Choroid plexus epithelial cell (primary cell): ENCODE data around the gene FAM174C.

Source experiments
- DNase-seq: peaks from one replicate; pipeline ENCODE4 v3.0.0-alpha.2; 2010; ENCODE audit warnings: low read depth
- H3K4me3 ChIP-seq: 2 replicates; pipeline ENCODE4 v1.5.1; 2011; ENCODE audit warnings: low read depth, mild to moderate bottlenecking, control low read depth, low read length, moderate library complexity
- CTCF ChIP-seq: conservative IDR thresholded peaks from 2 replicates; pipeline ENCODE4 v1.5.1; 2011; ENCODE audit warnings: low read depth, mild to moderate bottlenecking, control low read depth, inconsistent platforms, low read length, moderate library complexity

FAM174C gene

GRCh38 chr19:1293782-1294604, 18.7 kb downstream of the FAM174C start:
- no peak overlapping the region for H3K4me3 ChIP-seq
- no peak for TF ChIP-seq CTCF
- DNase-seq: no peak

GRCh38 chr19:1294688-1295087, 19.4 kb downstream of the FAM174C start:
- H3K4me3 ChIP-seq: no peak overlapping the region
- no peak for DNase-seq
- TF ChIP-seq CTCF: no peak

GRCh38 chr19:1295169-1296012, 20.1 kb downstream of the FAM174C start:
- TF ChIP-seq CTCF: no peak
- H3K4me3 ChIP-seq: no peak overlapping the region
- no peak for DNase-seq

- no peak overlapping the region for H3K4me3 ChIP-seq
- DNase-seq: no peak
- TF ChIP-seq CTCF: no peak
These were observed 20.7 kb downstream of the FAM174C start for GRCh38 chr19:1296078-1296477.

- H3K4me3 ChIP-seq: no peak overlapping the region
- TF ChIP-seq CTCF: no peak
- no peak for DNase-seq
These were observed 21.4 kb downstream of the FAM174C start for GRCh38 chr19:1296575-1297271.

GRCh38 chr19:1298235-1298634, 22.9 kb downstream of the FAM174C start:
- H3K4me3 ChIP-seq: no peak overlapping the region
- TF ChIP-seq CTCF: no peak
- no peak for DNase-seq
